Endothelial cell of umbilical vein (primary cell): ENCODE data around the gene RAB3GAP1.

Source experiments
- EZH2 ChIP-seq: IDR thresholded peaks from 2 replicates; pipeline ENCODE4 v1.6.1; 2012; ENCODE audit warnings: borderline replicate concordance, low read depth, mild to moderate bottlenecking, moderate library complexity, low read length, inconsistent platforms; ENCODE audit not compliant: severe bottlenecking
- FOS ChIP-seq: IDR thresholded peaks from 2 replicates; pipeline ENCODE4 v1.6.1; 2011; ENCODE audit warnings: mild to moderate bottlenecking, low read length, moderate library complexity, borderline replicate concordance; ENCODE audit not compliant: insufficient read depth
- GATA2 ChIP-seq: IDR thresholded peaks from 2 replicates; pipeline ENCODE4 v1.7.0; 2011; ENCODE audit warnings: low read depth, mild to moderate bottlenecking, moderate library complexity, mixed read lengths, low read length; ENCODE audit not compliant: insufficient read length, insufficient read depth
- JUN ChIP-seq: IDR thresholded peaks from 2 replicates; pipeline ENCODE4 v1.6.1; 2011; ENCODE audit warnings: borderline replicate concordance, low read depth; ENCODE audit not compliant: insufficient read length, insufficient read depth
- MYC ChIP-seq: IDR thresholded peaks from one replicate; pipeline ENCODE4 v1.6.1; 2011; ENCODE audit warnings: mild to moderate bottlenecking, low read depth, low read length
- POLR2A ChIP-seq: IDR thresholded peaks from 2 replicates; pipeline ENCODE4 v1.6.1; 2012; ENCODE audit warnings: low read depth, mild to moderate bottlenecking, control low read depth, low read length
- POLR2AphosphoS5 ChIP-seq: IDR thresholded peaks from 2 replicates; pipeline ENCODE4 v1.6.1; 2012; ENCODE audit warnings: low read depth, mild to moderate bottlenecking, control low read depth, low read length, moderate library complexity; ENCODE audit not compliant: insufficient read depth
- TF ChIP-seq, protein P1 (sequence below), 2 donors: IDR thresholded peaks; 1 replicate in 1 of 2; 2 replicates in 1 of 2; pipeline ENCODE4 v1.5.1; 2011; ENCODE audit warnings: low read length in 2 of 2, mild to moderate bottlenecking in 2 of 2, moderate library complexity in 2 of 2, control low read depth in 1 of 2, inconsistent platforms in 1 of 2, low read depth in 1 of 2; ENCODE audit not compliant: insufficient read depth in 1 of 2; ENCODE audit errors: extremely low read depth in 1 of 2
- TF ChIP-seq, protein P2 (sequence below): IDR thresholded peaks from 2 replicates; pipeline ENCODE4 v1.6.1; 2011; ENCODE audit not compliant: insufficient read depth, insufficient read length

DNA sequence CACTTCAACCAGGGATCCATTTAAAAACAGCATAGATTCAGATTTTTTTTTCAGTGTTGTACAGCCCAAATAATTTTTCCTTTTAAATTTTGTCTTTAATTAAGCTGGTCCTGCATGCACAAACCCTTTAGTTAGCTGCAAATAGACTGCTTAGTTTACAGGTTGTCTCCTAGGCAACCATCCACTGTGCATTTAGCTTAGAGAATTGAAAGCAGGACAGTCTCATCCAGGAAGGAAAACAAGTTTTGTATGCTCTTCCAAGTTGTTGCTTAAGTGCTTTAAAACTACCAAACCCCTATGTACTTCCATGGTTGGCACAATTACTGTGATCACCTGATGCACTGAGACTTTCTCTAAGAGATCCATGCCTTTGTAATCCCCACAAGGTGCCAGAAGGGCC is 4.8 kb upstream of the RAB3GAP1 start, which contains the start of gene MAP3K19:
- TF ChIP-seq, protein P1, sequence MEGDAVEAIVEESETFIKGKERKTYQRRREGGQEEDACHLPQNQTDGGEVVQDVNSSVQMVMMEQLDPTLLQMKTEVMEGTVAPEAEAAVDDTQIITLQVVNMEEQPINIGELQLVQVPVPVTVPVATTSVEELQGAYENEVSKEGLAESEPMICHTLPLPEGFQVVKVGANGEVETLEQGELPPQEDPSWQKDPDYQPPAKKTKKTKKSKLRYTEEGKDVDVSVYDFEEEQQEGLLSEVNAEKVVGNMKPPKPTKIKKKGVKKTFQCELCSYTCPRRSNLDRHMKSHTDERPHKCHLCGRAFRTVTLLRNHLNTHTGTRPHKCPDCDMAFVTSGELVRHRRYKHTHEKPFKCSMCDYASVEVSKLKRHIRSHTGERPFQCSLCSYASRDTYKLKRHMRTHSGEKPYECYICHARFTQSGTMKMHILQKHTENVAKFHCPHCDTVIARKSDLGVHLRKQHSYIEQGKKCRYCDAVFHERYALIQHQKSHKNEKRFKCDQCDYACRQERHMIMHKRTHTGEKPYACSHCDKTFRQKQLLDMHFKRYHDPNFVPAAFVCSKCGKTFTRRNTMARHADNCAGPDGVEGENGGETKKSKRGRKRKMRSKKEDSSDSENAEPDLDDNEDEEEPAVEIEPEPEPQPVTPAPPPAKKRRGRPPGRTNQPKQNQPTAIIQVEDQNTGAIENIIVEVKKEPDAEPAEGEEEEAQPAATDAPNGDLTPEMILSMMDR (IDR thresholded peaks at IDR 0.05; ENCODE audit: extremely low read depth in 1 of 2, insufficient read depth in 1 of 2, low read depth in 1 of 2, low read length in 2 of 2) = no peak
- TF ChIP-seq, protein P2, sequence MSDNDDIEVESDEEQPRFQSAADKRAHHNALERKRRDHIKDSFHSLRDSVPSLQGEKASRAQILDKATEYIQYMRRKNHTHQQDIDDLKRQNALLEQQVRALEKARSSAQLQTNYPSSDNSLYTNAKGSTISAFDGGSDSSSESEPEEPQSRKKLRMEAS = no peak
- TF ChIP-seq POLR2AphosphoS5 (no peak), EZH2 (no peak), FOS (no peak), POLR2A (no peak), GATA2 (no peak), MYC (no peak), JUN (no peak)
